Astrocyte of the spinal cord (primary cell): ENCODE data around the gene DPM2.

Experiments
- DNase-seq: peaks from one replicate; pipeline ENCODE4 v3.0.0; 2011; ENCODE audit warnings: low read depth, low spot score
- H3K4me3 ChIP-seq: 2 replicates; pipeline ENCODE4 v1.5.1; 2011; ENCODE audit warnings: low read depth, mild to moderate bottlenecking, low read length, moderate library complexity
- CTCF ChIP-seq: IDR thresholded peaks from 2 replicates; pipeline ENCODE4 v1.5.1; 2012; ENCODE audit warnings: low read depth, mild to moderate bottlenecking, low read length, inconsistent platforms
- in situ Hi-C: cut with HindIII; loops from 2 replicates; pipeline ENCODE4 v1.10.0; 2017; ENCODE audit warnings: low sequenced_read_pairs

The DPM2 gene

GRCh38 chr9:127968042-127968441, 30.4 kb upstream of the DPM2 start:
- TF ChIP-seq CTCF = peak; percentile 9
- in situ Hi-C loops = no loop called here
- DNase-seq = peak; percentile 61
- no peak overlapping the region for H3K4me3 ChIP-seq

- no peak for TF ChIP-seq CTCF
- H3K4me3 ChIP-seq = no peak overlapping the region
- in situ Hi-C loops = no loop called here
- DNase-seq = no peak
These were observed 29.6 kb upstream of the DPM2 start for GRCh38 chr9:127967151-127967809.

- H3K4me3 ChIP-seq = no peak overlapping the region
- DNase-seq = no peak
- TF ChIP-seq CTCF = no peak
- in situ Hi-C loops = no loop called here
These were observed 28.9 kb upstream of the DPM2 start for GRCh38 chr9:127966416-127967150.

- no peak for DNase-seq
- in situ Hi-C loops = no loop called here
These were observed 28.3 kb upstream of the DPM2 start for GRCh38 chr9:127965953-127966352.

GRCh38 chr9:127963359-127964064, 25.9 kb upstream of the DPM2 start:
- DNase-seq = no peak
- in situ Hi-C loops = no loop called here
- H3K4me3 ChIP-seq = no peak overlapping the region
- no peak for TF ChIP-seq CTCF

More at GRCh38 chr9:127965953-127966352, 28.3 kb upstream of the DPM2 start:
- H3K4me3 ChIP-seq = no peak overlapping the region
- TF ChIP-seq CTCF = no peak

- in situ Hi-C loops = no loop called here
- no peak for TF ChIP-seq CTCF
- no peak for DNase-seq
- H3K4me3 ChIP-seq = no peak overlapping the region
These were observed 25.3 kb upstream of the DPM2 start for GRCh38 chr9:127963041-127963358.
